GM19463 (cell line): Measurements from ENCODE around the gene UGT1A1.

Experiments
- ATAC-seq: cut with Tn5 transposase; IDR thresholded peaks from one replicate; pipeline ENCODE4 v1.9.1; 2021; ENCODE audit warnings: mild to moderate bottlenecking, moderate library complexity; ENCODE audit not compliant: unreplicated experiment

Gene UGT1A1

GRCh38 chr2:233756429-233757081 lies 3.5 kb upstream of the UGT1A1 start:
- no peak for ATAC-seq

GRCh38 chr2:233758141-233758540 lies 1.9 kb upstream of the UGT1A1 start:
- ATAC-seq: no peak

- no peak for ATAC-seq
Measured at GRCh38 chr2:233758849-233759248, 1.2 kb upstream of the UGT1A1 start.

GRCh38 chr2:233761040-233761769 lies 1.1 kb downstream of the UGT1A1 start:
- no peak for ATAC-seq

GRCh38 chr2:233764264-233764663 lies 4.2 kb downstream of the UGT1A1 start:
- ATAC-seq: no peak

GRCh38 chr2:233764761-233765160 lies 4.7 kb downstream of the UGT1A1 start:
- no peak for ATAC-seq

GRCh38 chr2:233766416-233766815 lies 6.3 kb downstream of the UGT1A1 start:
- no peak for ATAC-seq

GRCh38 chr2:233768076-233768475 lies 8.0 kb downstream of the UGT1A1 start:
- no peak for ATAC-seq

- no peak for ATAC-seq
Measured at GRCh38 chr2:233769260-233769659, 9.2 kb downstream of the UGT1A1 start.

GRCh38 chr2:233772153-233772552 lies 12.1 kb downstream of the UGT1A1 start:
- no peak for ATAC-seq

GRCh38 chr2:233772583-233772982 lies 12.5 kb downstream of the UGT1A1 start:
- ATAC-seq: no peak

GRCh38 chr2:233773854-233774253 lies 13.8 kb downstream of the UGT1A1 start:
- no peak for ATAC-seq

GRCh38 chr2:233775414-233775813 lies 15.3 kb downstream of the UGT1A1 start:
- ATAC-seq: no peak

GRCh38 chr2:233778030-233778429 lies 18.0 kb downstream of the UGT1A1 start, which contains the start of gene MROH2A:
Gene MROH2A (plus strand): TSS chr2:233778330. CDS start chr2:233779359, 1,029 bp downstream.
- no peak for ATAC-seq

- no peak for ATAC-seq
Measured at GRCh38 chr2:233779722-233780121, 19.7 kb downstream of the UGT1A1 start.

- no peak for ATAC-seq
Measured at GRCh38 chr2:233780771-233781170, 20.7 kb downstream of the UGT1A1 start.

GRCh38 chr2:233789554-233789953 lies 29.5 kb downstream of the UGT1A1 start:
- ATAC-seq: no peak

- ATAC-seq: no peak
Measured at GRCh38 chr2:233791151-233791882, 31.2 kb downstream of the UGT1A1 start.

- no peak for ATAC-seq
Measured at GRCh38 chr2:233791883-233792329, 31.8 kb downstream of the UGT1A1 start.

GRCh38 chr2:233792720-233793119 lies 32.6 kb downstream of the UGT1A1 start:
- no peak for ATAC-seq

- no peak for ATAC-seq
Measured at GRCh38 chr2:233793465-233794127, 33.5 kb downstream of the UGT1A1 start.
